NOMO-1 (cell line): Measurements from ENCODE around the gene MCC.
A peak's percentile ranks its signal among the peaks of the same experiment; 100 is the strongest.

Source experiments
- DNase-seq, 2 experiments: peaks; one replicate each; lab custom pipeline; 2025; ENCODE audit not compliant: unreplicated experiment in 2 of 2; lab: John Stamatoyannopoulos, UW

Gene MCC

GRCh38 chr5:113329981-113330380, 158.3 kb downstream of the MCC start:
- DNase-seq: no peak

- DNase-seq: no peak
Measured at GRCh38 chr5:113325054-113325453, 163.2 kb downstream of the MCC start.

GRCh38 chr5:113321276-113321675, 167.0 kb downstream of the MCC start:
- no peak for DNase-seq

- no peak for DNase-seq
Measured at GRCh38 chr5:113320273-113320780, 167.9 kb downstream of the MCC start.

GRCh38 chr5:113319256-113320053, 168.8 kb downstream of the MCC start:
- no peak for DNase-seq

GRCh38 chr5:113317636-113318035, 170.6 kb downstream of the MCC start:
- no peak for DNase-seq

- DNase-seq: no peak
Measured at GRCh38 chr5:113311301-113311700, 177.0 kb downstream of the MCC start.

- DNase-seq: peak; percentile 29 to 79
Measured at GRCh38 chr5:113302120-113302519, 186.1 kb downstream of the MCC start.

- DNase-seq: no peak
Measured at GRCh38 chr5:113299591-113299990, 188.7 kb downstream of the MCC start.

- DNase-seq: no peak
Measured at GRCh38 chr5:113296676-113297075, 191.6 kb downstream of the MCC start.

GRCh38 chr5:113295111-113295539, 193.1 kb downstream of the MCC start:
- DNase-seq: no peak

GRCh38 chr5:113294311-113295110, 193.7 kb downstream of the MCC start:
- DNase-seq: peak; percentile 22 to 49

- DNase-seq: peak in 1 of 2 experiments; percentile 26
Measured at GRCh38 chr5:113293975-113294310, 194.3 kb downstream of the MCC start.

- peak in 1 of 2 experiments; percentile 17 for DNase-seq
Measured at GRCh38 chr5:113293068-113293974, 194.9 kb downstream of the MCC start.

- DNase-seq: no peak
Measured at GRCh38 chr5:113292462-113292861, 195.8 kb downstream of the MCC start.

- DNase-seq: no peak
Measured at GRCh38 chr5:113283558-113283957, 204.7 kb downstream of the MCC start.

GRCh38 chr5:113282472-113282871, 205.8 kb downstream of the MCC start:
- DNase-seq: no peak

- DNase-seq: no peak
Measured at GRCh38 chr5:113281194-113281593, 207.1 kb downstream of the MCC start.

GRCh38 chr5:113280541-113280940, 207.7 kb downstream of the MCC start:
- DNase-seq: no peak

GRCh38 chr5:113278976-113279375, 209.3 kb downstream of the MCC start:
- DNase-seq: peak in 1 of 2 experiments; percentile 47

GRCh38 chr5:113276493-113276892, 211.8 kb downstream of the MCC start:
- DNase-seq: no peak
